Lower lobe of right lung (tissue), 2 donors: ENCODE measurements around the gene TSNAXIP1. TPM values are rescaled to one million over a fixed set of nuclear protein-coding genes. Genes with fewer than 3 reads are reported as not detected.

Source experiments
- ATAC-seq, 2 donors: fragments of 200-7000 bp; cut with Tn5 transposase; one replicate each; pipeline ENCODE4 v1.9.1; 2020 to 2022; ENCODE audit warnings: mild to moderate bottlenecking in 2 of 2, moderate library complexity in 2 of 2
- DNase-seq: peaks from one replicate; pipeline ENCODE4 v3.0.0-alpha.2; 2020
- H3K27ac ChIP-seq: fragments of 200-600 bp; one replicate; pipeline ENCODE4 v1.8.0; 2022
- H3K27me3 ChIP-seq: fragments of 200-600 bp; one replicate; pipeline ENCODE4 v1.8.0; 2022; ENCODE audit warnings: low read depth
- H3K36me3 ChIP-seq: fragments of 200-600 bp; one replicate; pipeline ENCODE4 v1.8.0; 2022; ENCODE audit warnings: mild to moderate bottlenecking
- H3K4me1 ChIP-seq: fragments of 200-600 bp; one replicate; pipeline ENCODE4 v1.8.0; 2022
- H3K4me3 ChIP-seq: fragments of 200-600 bp; one replicate; pipeline ENCODE4 v1.8.0; 2022; ENCODE audit warnings: mild to moderate bottlenecking
- H3K9me3 ChIP-seq: fragments of 200-600 bp; one replicate; pipeline ENCODE4 v1.8.0; 2022
- CTCF ChIP-seq: fragments of 200-600 bp; IDR thresholded peaks from one replicate; pipeline ENCODE4 v1.8.0; 2022; ENCODE audit warnings: antibody characterized with exemption, mild to moderate bottlenecking
- intact Hi-C: fragments of 100-400 bp; cut with DNase I; formaldehyde crosslinking; loops from one replicate; pipeline ENCODE4 v1.11.0; 2022
- total RNA-seq: library from RNA; stranded (reverse); fragmentation: NEBNext Ultra II Directional; extraction: Animal tissue kit (Norgen Biotek cat#: 25700); gene quantifications from one replicate; pipeline ENCODE4 v1.2.1, GENCODE V29; 2021
- donor health status: DM: no; HTN: yes; CAD: no; lungs with severe emphysema.

The TSNAXIP1 gene
- total RNA-seq, 1 donor from 2014 or later: 3.5 TPM

GRCh38 chr16:67848118-67848517 is 41.4 kb downstream of the TSNAXIP1 start:
- H3K4me3 ChIP-seq: peak overlapping the region; percentile 99
- ATAC-seq (no peak), DNase-seq (no peak)
- peaks cover 48% of the 10 kb centered on the region for H3K4me1 ChIP-seq
- intact Hi-C loops: no loop called here
- H3K27ac ChIP-seq: peak overlapping the region; percentile 92
- no peak for TF ChIP-seq CTCF
- H3K36me3 ChIP-seq: peaks cover 1% of the 10 kb centered on the region
- H3K27me3 ChIP-seq: no peaks in the 10 kb centered on the region
- H3K9me3 ChIP-seq: no peaks in the 10 kb centered on the region

- TF ChIP-seq CTCF: no peak
- Histone ChIP-seq H3K27ac (no peak overlapping the region), H3K4me1 (peaks cover 32% of the 10 kb centered on the region), H3K27me3 (no peaks in the 10 kb centered on the region), H3K4me3 (no peak overlapping the region), H3K36me3 (peaks cover 10% of the 10 kb centered on the region), H3K9me3 (no peaks in the 10 kb centered on the region)
- ATAC-seq (no peak), DNase-seq (no peak)
- intact Hi-C loops: no loop called here
Measured at GRCh38 chr16:67853670-67854069, 47.0 kb downstream of the TSNAXIP1 start.

- ATAC-seq (no peak), DNase-seq (no peak)
- peaks cover 19% of the 10 kb centered on the region for H3K36me3 ChIP-seq
- no peaks in the 10 kb centered on the region for H3K27me3 ChIP-seq
- H3K9me3 ChIP-seq: no peaks in the 10 kb centered on the region
- no peak overlapping the region for H3K4me3 ChIP-seq
- no peak overlapping the region for H3K27ac ChIP-seq
- TF ChIP-seq CTCF: no peak
- H3K4me1 ChIP-seq: peaks cover 42% of the 10 kb centered on the region
- intact Hi-C loops: no loop called here
Measured at GRCh38 chr16:67855789-67856188, 49.1 kb downstream of the TSNAXIP1 start.

- intact Hi-C loops: no loop called here
- TF ChIP-seq CTCF: no peak
- ATAC-seq: no peak
Measured at GRCh38 chr16:67856927-67857546, 50.3 kb downstream of the TSNAXIP1 start.

GRCh38 chr16:67857547-67858233 is 51.0 kb downstream of the TSNAXIP1 start:
- no peaks in the 10 kb centered on the region for H3K9me3 ChIP-seq
- TF ChIP-seq CTCF: no peak
- H3K27me3 ChIP-seq: no peaks in the 10 kb centered on the region
- ATAC-seq (peak; percentile 96 to 97), DNase-seq (peak; percentile 89)
- intact Hi-C loops: no loop called here
- H3K27ac ChIP-seq: peak overlapping the region; percentile 92
- no peak overlapping the region for H3K4me3 ChIP-seq
- peaks cover 23% of the 10 kb centered on the region for H3K36me3 ChIP-seq
- peaks cover 54% of the 10 kb centered on the region for H3K4me1 ChIP-seq

More at GRCh38 chr16:67856927-67857546, 50.3 kb downstream of the TSNAXIP1 start:
- Histone ChIP-seq H3K27me3 (no peaks in the 10 kb centered on the region), H3K9me3 (no peaks in the 10 kb centered on the region), H3K4me3 (no peak overlapping the region), H3K4me1 (peaks cover 51% of the 10 kb centered on the region), H3K27ac (peak overlapping the region; percentile 92), H3K36me3 (peaks cover 23% of the 10 kb centered on the region)
- DNase-seq: no peak
